K562 (cell line): Measurements from ENCODE around the gene FOXK2. TPM values are rescaled to one million over a fixed set of nuclear protein-coding genes. Genes with fewer than 3 reads are reported as not detected.

Experiments
- CAMTA2 ChIP-seq: fragments of 250-450 bp; sonication (Bioruptor Pico); conservative IDR thresholded peaks from 2 replicates; pipeline ENCODE4 v1.5.1; 2022
- CREB3L1 ChIP-seq: fragments of 450-650 bp; IDR thresholded peaks from 2 replicates; pipeline ENCODE4 v1.6.1; 2014; ENCODE audit warnings: low read depth, mild to moderate bottlenecking, moderate library complexity, borderline replicate concordance
- DMBX1 ChIP-seq: fragments of 250-450 bp; sonication (Bioruptor Pico); IDR thresholded peaks from 2 replicates; pipeline ENCODE4 v1.8.0; 2022; ENCODE audit warnings: inconsistent platforms, mild to moderate bottlenecking, moderate library complexity, borderline replicate concordance
- FOS ChIP-seq: IDR thresholded peaks from 3 replicates; pipeline ENCODE4 v1.6.1; 2011; ENCODE audit not compliant: insufficient read length; ENCODE audit errors: extremely low read depth
- GTF2A2 ChIP-seq: IDR thresholded peaks from 2 replicates; pipeline ENCODE4 v1.6.1; 2016; ENCODE audit warnings: mild to moderate bottlenecking, missing genetic modification characterization, missing compliant biosample characterization
- HDAC3 ChIP-seq: fragments of 450-650 bp; IDR thresholded peaks from 2 replicates; pipeline ENCODE4 v1.6.1; 2018; ENCODE audit warnings: borderline replicate concordance, mild to moderate bottlenecking, moderate library complexity; ENCODE audit not compliant: partially characterized antibody
- KLF1 ChIP-seq: fragments of 450-650 bp; IDR thresholded peaks from 2 replicates; pipeline ENCODE4 v1.6.1; 2016; ENCODE audit warnings: missing genetic modification characterization, missing compliant biosample characterization
- NCOA2 ChIP-seq, 2 experiments: fragments of 450-650 bp; IDR thresholded peaks; 2 replicates each; pipeline ENCODE4 v1.6.1; 2018; ENCODE audit warnings: mild to moderate bottlenecking in 2 of 2, moderate library complexity in 1 of 2; ENCODE audit not compliant: partially characterized antibody in 2 of 2
- SNAPC5 ChIP-seq: fragments of 250-450 bp; sonication (Bioruptor Pico); IDR thresholded peaks from 2 replicates; pipeline ENCODE4 v1.8.0; 2021; ENCODE audit warnings: moderate library complexity, mild to moderate bottlenecking, inconsistent platforms
- SNIP1 ChIP-seq: fragments of 450-650 bp; IDR thresholded peaks from 2 replicates; pipeline ENCODE4 v1.7.1; 2017; ENCODE audit warnings: low read depth, mild to moderate bottlenecking
- STAT6 ChIP-seq: sonication (generic); formaldehyde crosslinking; IDR thresholded peaks from 2 replicates; pipeline ENCODE4 v1.8.1; 2023; ENCODE audit warnings: mild to moderate bottlenecking, missing genetic modification reagents
- TEAD1 ChIP-seq, 2 experiments: fragments of 450-650 bp in 1 of 2; sonication (generic) in 1 of 2; formaldehyde crosslinking; IDR thresholded peaks; 2 replicates each; pipeline versions ENCODE4 v1.4.0 to v1.8.0; 2020 to 2022; ENCODE audit warnings: mild to moderate bottlenecking in 2 of 2, missing genetic modification reagents in 1 of 2
- VEZF1 ChIP-seq: fragments of 200-800 bp; sonication (Bioruptor generic); IDR thresholded peaks from 2 replicates; pipeline ENCODE4 v1.6.1; 2017; ENCODE audit warnings: missing genetic modification characterization, missing compliant biosample characterization
- ZBTB12 ChIP-seq: fragments of 250-450 bp; sonication (Bioruptor Pico); IDR thresholded peaks from 2 replicates; pipeline ENCODE4 v1.4.0; 2020
- ZC3H8 ChIP-seq: fragments of 450-650 bp; IDR thresholded peaks from 2 replicates; pipeline ENCODE4 v1.6.1; 2017
- ZFP36 ChIP-seq: fragments of 150-350 bp; IDR thresholded peaks from 2 replicates; pipeline ENCODE4 v1.6.1; 2018; ENCODE audit warnings: low read length, low read depth; ENCODE audit not compliant: partially characterized antibody
- ZNF316 ChIP-seq: fragments of 450-650 bp; IDR thresholded peaks from 2 replicates; pipeline ENCODE4 v1.6.1; 2016
- ZNF785 ChIP-seq: fragments of 250-450 bp; sonication (Bioruptor Pico); IDR thresholded peaks from 2 replicates; pipeline ENCODE4 v1.4.0; 2020; ENCODE audit warnings: mild to moderate bottlenecking
- polyA plus RNA-seq, 8 experiments: library from polyadenylated mRNA; depleted of rRNA in 4 of 8; stranded (reverse) in 5 of 8; unstranded in 3 of 8; fragments of >200 nt; fragmentation: Nextera tagmentation in 2 of 8; fragmentation: Illumina TruSeq in 1 of 8; extraction: Ambion mirVana in 2 of 8; extraction: Trizol in 1 of 8; gene quantifications; 2 replicates each; pipeline versions ENCODE4 v1.2.1 to v1.2.3, GENCODE V29; 2011 to 2014; ENCODE audit warnings: inconsistent platforms in 1 of 8, missing spikeins in 1 of 8
- total RNA-seq, 7 experiments: library from RNA; depleted of rRNA in 6 of 7; stranded (reverse); fragments of >200 nt in 6 of 7; fragmentation: Illumina TruSeq in 2 of 7; extraction: Trizol in 2 of 7; gene quantifications; 2 replicates each; pipeline versions ENCODE4 v1.2.1 to v1.2.3, GENCODE V29; 2011 to 2021; ENCODE audit warnings: low replicate concordance in 1 of 7

FOXK2 gene
- total and polyA plus RNA-seq, 9 of the 15 experiments (the other 6 are each of a cell fraction or from before 2014, with no cell fraction given) = 3.0 to 86.0 (median 44.1) TPM

- TF ChIP-seq ZFP36 = no peak
- TF ChIP-seq ZC3H8 = no peak
- TF ChIP-seq FOS = no peak
- no peak for TF ChIP-seq CAMTA2 (CRISPR knock-in tag)
- no peak for TF ChIP-seq SNAPC5 (CRISPR knock-in tag)
- no peak for TF ChIP-seq ZNF316
- no peak for TF ChIP-seq STAT6 (CRISPR knock-in tag)
- no peak for TF ChIP-seq NCOA2 (IDR thresholded peaks at IDR 0.05; ENCODE audit: partially characterized antibody in 2 of 2)
- peak; percentile 92; the same call in 1 of the 2 replicates for TF ChIP-seq VEZF1 (CRISPR knock-in tag)
- no peak for TF ChIP-seq GTF2A2 (tag)
- 0 out of 2 replicates have a peak, but pooled peaks have one; percentile 11 for TF ChIP-seq ZBTB12 (CRISPR knock-in tag)
- no peak for TF ChIP-seq HDAC3
- TF ChIP-seq TEAD1 (CRISPR knock-in tag; IDR thresholded peaks at IDR 0.05) = no peak
- TF ChIP-seq KLF1 (tag) = peak; percentile 76; the same call in 1 of the 2 replicates
- no peak for TF ChIP-seq CREB3L1
- no peak for TF ChIP-seq DMBX1
- no peak for TF ChIP-seq SNIP1
- TF ChIP-seq ZNF785 (CRISPR knock-in tag) = no peak
These were observed 128.7 kb downstream of the FOXK2 start, which contains the start of gene WDR45B (continued) for GRCh38 chr17:82648165-82648668.
